A673 (cell line): ENCODE results near the gene AOC2.

Source experiments
- CTCF ChIP-seq: fragments of 300-800, 200-600 bp; sonication (generic); conservative IDR thresholded peaks from 2 replicates; pipeline ENCODE4 v1.5.1; 2017; ENCODE audit warnings: low read depth, mild to moderate bottlenecking, antibody characterized with exemption, low read length, moderate library complexity, mixed read lengths
- EZH2 ChIP-seq: fragments of 200-600 bp; sonication (generic); IDR thresholded peaks from 2 replicates; pipeline ENCODE4 v1.6.1; 2017; ENCODE audit warnings: borderline replicate concordance, low read depth, mild to moderate bottlenecking, mixed read lengths, antibody characterized with exemption, low read length; ENCODE audit not compliant: poor library complexity, severe bottlenecking

GRCh38 chr17:42868338-42868737, 24.0 kb downstream of the AOC2 start:
- no peak for TF ChIP-seq EZH2
- TF ChIP-seq CTCF, result no peak
